Ishikawa (cell line): Measurements from ENCODE around the gene UCK1.
A peak's percentile ranks its signal among the peaks of the same experiment; 100 is the strongest.

ENCODE experiments used
- CEBPB ChIP-seq: IDR thresholded peaks from 2 replicates; pipeline ENCODE4 v1.6.1; 2012
- CREB1 ChIP-seq: IDR thresholded peaks from 2 replicates; pipeline ENCODE4 v1.6.1; 2012; ENCODE audit warnings: low read depth
- EGR1 ChIP-seq: IDR thresholded peaks from 2 replicates; pipeline ENCODE4 v1.6.1; 2012
- EP300 ChIP-seq: IDR thresholded peaks from 2 replicates; pipeline ENCODE4 v1.6.1; 2012; ENCODE audit warnings: borderline replicate concordance
- FOXM1 ChIP-seq: IDR thresholded peaks from 2 replicates; pipeline ENCODE4 v1.6.1; 2012; ENCODE audit warnings: low read depth, borderline replicate concordance
- MAX ChIP-seq: IDR thresholded peaks from 2 replicates; pipeline ENCODE4 v1.6.1; 2012
- NFIC ChIP-seq: IDR thresholded peaks from 2 replicates; pipeline ENCODE4 v1.6.1; 2012
- RAD21 ChIP-seq: IDR thresholded peaks from 2 replicates; pipeline ENCODE4 v1.6.1; 2012; ENCODE audit warnings: low read depth
- REST ChIP-seq: IDR thresholded peaks from 2 replicates; pipeline ENCODE4 v1.6.1; 2012; ENCODE audit warnings: low read depth, mild to moderate bottlenecking
- TAF1 ChIP-seq: IDR thresholded peaks from 2 replicates; pipeline ENCODE4 v1.6.1; 2012; ENCODE audit warnings: low read depth, mild to moderate bottlenecking
- TCF12 ChIP-seq: IDR thresholded peaks from 2 replicates; pipeline ENCODE4 v1.6.1; 2012; ENCODE audit warnings: low read depth
- TEAD4 ChIP-seq: IDR thresholded peaks from 2 replicates; pipeline ENCODE4 v1.6.1; 2012
- USF1 ChIP-seq: IDR thresholded peaks from 2 replicates; pipeline ENCODE4 v1.6.1; 2012
- YY1 ChIP-seq: IDR thresholded peaks from 2 replicates; pipeline ENCODE4 v1.6.1; 2012; ENCODE audit warnings: low read depth
- ZBTB7A ChIP-seq: IDR thresholded peaks from 2 replicates; pipeline ENCODE4 v1.6.1; 2012; ENCODE audit warnings: low read depth

The UCK1 gene

GRCh38 chr9:131481441-131482342, 49.4 kb downstream of the UCK1 start:
- TF ChIP-seq TEAD4 (no peak), EP300 (no peak), ZBTB7A (no peak), FOXM1 (no peak), TCF12 (no peak), CREB1 (no peak), MAX (no peak), YY1 (no peak), TAF1 (no peak), NFIC (no peak), CEBPB (no peak), USF1 (no peak), REST (no peak), RAD21 (no peak), EGR1 (no peak)

GRCh38 chr9:131480258-131480657, 50.8 kb downstream of the UCK1 start:
- TF ChIP-seq ZBTB7A = no peak
- no peak for TF ChIP-seq CEBPB
- TF ChIP-seq TEAD4 = no peak
- no peak for TF ChIP-seq EP300
- no peak for TF ChIP-seq TAF1
- no peak for TF ChIP-seq EGR1
- no peak for TF ChIP-seq REST
- no peak for TF ChIP-seq MAX
- TF ChIP-seq USF1 = no peak
- TF ChIP-seq YY1 = no peak
- TF ChIP-seq CREB1 = no peak
- no peak for TF ChIP-seq TCF12
- no peak for TF ChIP-seq RAD21
- TF ChIP-seq NFIC = no peak
- TF ChIP-seq FOXM1 = no peak

- TF ChIP-seq CEBPB = no peak
- TF ChIP-seq YY1 = no peak
- TF ChIP-seq ZBTB7A = no peak
- TF ChIP-seq USF1 = no peak
- no peak for TF ChIP-seq NFIC
- TF ChIP-seq CREB1 = no peak
- no peak for TF ChIP-seq RAD21
- no peak for TF ChIP-seq REST
Observed at GRCh38 chr9:131478911-131479310, 52.2 kb downstream of the UCK1 start.

- TF ChIP-seq YY1 (no peak), REST (no peak), RAD21 (peak; percentile 36; the same call in 1 of the 2 replicates)
Observed at GRCh38 chr9:131478421-131478868, 52.6 kb downstream of the UCK1 start.
